DND-41 (cell line): ENCODE data around the gene ARL5C.

ENCODE experiments used
- CTCF ChIP-seq: IDR thresholded peaks from 2 replicates; pipeline ENCODE4 v1.5.1; 2012; ENCODE audit warnings: borderline replicate concordance, low read length, moderate library complexity, mild to moderate bottlenecking; ENCODE audit not compliant: poor library complexity, severe bottlenecking; ENCODE audit errors: extremely low read depth
- EZH2 ChIP-seq: IDR thresholded peaks from 3 replicates; pipeline ENCODE4 v1.6.1; 2012; ENCODE audit warnings: borderline replicate concordance, low read depth, mild to moderate bottlenecking, moderate library complexity, low read length, inconsistent platforms; ENCODE audit not compliant: severe bottlenecking

GRCh38 chr17:39108461-39109375 is 57.2 kb downstream of the ARL5C start:
- TF ChIP-seq CTCF (no peak), EZH2 (no peak)
